GM12864 (cell line): ENCODE data around the gene FAM227B.

Source experiments
- DNase-seq: peaks from one replicate; pipeline ENCODE4 v3.0.0-alpha.2; 2011; ENCODE audit warnings: low read depth
- H3K4me3 ChIP-seq: 2 replicates; pipeline ENCODE4 v1.5.1; 2011; ENCODE audit warnings: mild to moderate bottlenecking, low read depth, low read length, control low read depth
- CTCF ChIP-seq: IDR thresholded peaks from 2 replicates; pipeline ENCODE4 v1.5.1; 2011; ENCODE audit warnings: low read depth, mild to moderate bottlenecking, moderate library complexity, low read length, control low read depth, inconsistent platforms; ENCODE audit errors: missing control alignments

The FAM227B gene

GRCh38 chr15:49649987-49650386 lies 29.4 kb upstream of the FAM227B start:
- TF ChIP-seq CTCF = no peak
- no peak overlapping the region for H3K4me3 ChIP-seq
- DNase-seq = no peak

- no peak for DNase-seq
- TF ChIP-seq CTCF = no peak
- H3K4me3 ChIP-seq = no peak overlapping the region
Measured at GRCh38 chr15:49646891-49647290, 26.3 kb upstream of the FAM227B start.

GRCh38 chr15:49645941-49646340 lies 25.3 kb upstream of the FAM227B start:
- TF ChIP-seq CTCF = no peak
- H3K4me3 ChIP-seq = no peak overlapping the region
- no peak for DNase-seq

- DNase-seq = no peak
- H3K4me3 ChIP-seq = no peak overlapping the region
- TF ChIP-seq CTCF = no peak
Measured at GRCh38 chr15:49645277-49645676, 24.7 kb upstream of the FAM227B start.

GRCh38 chr15:49644364-49644794 lies 23.8 kb upstream of the FAM227B start:
- DNase-seq = no peak
- no peak overlapping the region for H3K4me3 ChIP-seq
- TF ChIP-seq CTCF = no peak

- no peak for DNase-seq
- TF ChIP-seq CTCF = no peak
- H3K4me3 ChIP-seq = no peak overlapping the region
Measured at GRCh38 chr15:49637857-49638256, 17.2 kb upstream of the FAM227B start.

- no peak for TF ChIP-seq CTCF
- no peak for DNase-seq
- no peak overlapping the region for H3K4me3 ChIP-seq
Measured at GRCh38 chr15:49628379-49628778, 7.8 kb upstream of the FAM227B start.
